GM19467 (cell line): ENCODE data around the gene MYOT.

ENCODE experiments used
- ATAC-seq: cut with Tn5 transposase; IDR thresholded peaks from one replicate; pipeline ENCODE4 v1.9.1; 2021; ENCODE audit warnings: mild to moderate bottlenecking, moderate library complexity; ENCODE audit not compliant: unreplicated experiment

The MYOT gene, protein sequence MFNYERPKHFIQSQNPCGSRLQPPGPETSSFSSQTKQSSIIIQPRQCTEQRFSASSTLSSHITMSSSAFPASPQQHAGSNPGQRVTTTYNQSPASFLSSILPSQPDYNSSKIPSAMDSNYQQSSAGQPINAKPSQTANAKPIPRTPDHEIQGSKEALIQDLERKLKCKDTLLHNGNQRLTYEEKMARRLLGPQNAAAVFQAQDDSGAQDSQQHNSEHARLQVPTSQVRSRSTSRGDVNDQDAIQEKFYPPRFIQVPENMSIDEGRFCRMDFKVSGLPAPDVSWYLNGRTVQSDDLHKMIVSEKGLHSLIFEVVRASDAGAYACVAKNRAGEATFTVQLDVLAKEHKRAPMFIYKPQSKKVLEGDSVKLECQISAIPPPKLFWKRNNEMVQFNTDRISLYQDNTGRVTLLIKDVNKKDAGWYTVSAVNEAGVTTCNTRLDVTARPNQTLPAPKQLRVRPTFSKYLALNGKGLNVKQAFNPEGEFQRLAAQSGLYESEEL

DNA sequence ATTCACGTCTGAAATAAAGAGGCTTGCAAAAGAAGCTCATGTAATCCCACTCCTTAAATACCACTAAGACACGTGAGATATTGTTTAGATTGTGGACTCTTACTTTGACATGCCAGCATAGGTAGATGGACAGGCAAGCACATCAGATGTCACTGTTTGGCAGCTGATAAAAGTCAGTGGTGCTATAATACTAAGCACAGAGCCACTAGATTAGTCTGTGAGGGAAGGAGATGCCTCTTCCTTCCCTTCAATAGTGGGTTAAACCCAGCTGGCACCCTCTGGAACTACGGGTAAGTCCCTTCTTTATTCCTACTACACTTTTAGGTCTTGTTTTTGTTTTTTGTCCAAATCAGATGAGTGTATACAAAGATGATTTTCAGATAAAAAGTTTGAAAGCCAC, at the start of gene MYOT:
Gene MYOT (plus strand): TSS at position 197 of the 400 bp plus-strand sequence. CDS start 2,792 bp downstream, outside the sequence.
- no peak for ATAC-seq

DNA sequence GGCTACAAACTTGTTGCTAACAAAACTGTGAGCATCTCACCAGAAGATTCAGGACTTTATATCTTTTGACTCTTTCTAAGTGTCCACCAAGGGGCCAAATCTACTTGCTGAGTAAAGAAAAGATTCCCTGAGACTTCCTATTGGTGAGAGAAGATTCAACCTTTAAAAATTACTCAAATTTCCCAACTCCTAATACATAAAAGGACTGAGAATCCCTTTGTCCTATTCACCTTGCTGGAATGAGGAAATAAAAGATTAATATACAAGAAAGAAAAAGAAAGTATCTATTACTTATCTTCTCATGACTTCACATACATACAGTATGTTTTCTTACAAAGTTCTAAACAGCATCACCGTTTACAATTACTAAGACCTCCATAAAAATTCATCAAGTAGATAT, 47.9 kb upstream of the MYOT start:
- ATAC-seq, result no peak

DNA sequence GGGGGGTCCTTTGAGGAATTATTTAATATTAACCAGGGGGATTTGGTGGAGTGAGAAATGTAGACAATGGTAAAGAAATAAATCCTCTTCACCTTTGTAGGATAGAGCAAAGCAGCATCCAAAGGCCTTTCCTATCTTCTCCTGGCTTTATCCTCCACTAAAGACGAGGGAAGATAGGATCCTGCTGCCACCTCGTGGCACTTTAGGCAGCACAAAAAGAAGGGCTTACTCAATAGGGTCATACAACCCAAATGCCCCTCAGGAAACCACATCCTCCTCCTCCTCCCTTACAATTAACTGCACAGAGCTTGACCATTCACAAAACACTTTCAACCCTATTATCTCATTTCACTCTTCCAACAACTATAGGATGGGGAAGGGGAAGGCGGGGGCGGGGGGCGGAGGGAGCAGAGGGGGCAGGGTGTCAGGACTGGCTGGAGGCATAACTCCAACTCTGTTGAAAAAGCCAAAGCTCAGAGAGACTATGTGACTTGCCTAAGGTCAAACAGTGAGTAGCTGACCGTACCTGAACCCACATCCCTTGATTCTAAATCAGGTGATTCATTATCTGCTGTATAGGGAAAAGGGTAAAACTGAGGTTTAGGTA, 45.4 kb upstream of the MYOT start:
- ATAC-seq, result no peak

DNA sequence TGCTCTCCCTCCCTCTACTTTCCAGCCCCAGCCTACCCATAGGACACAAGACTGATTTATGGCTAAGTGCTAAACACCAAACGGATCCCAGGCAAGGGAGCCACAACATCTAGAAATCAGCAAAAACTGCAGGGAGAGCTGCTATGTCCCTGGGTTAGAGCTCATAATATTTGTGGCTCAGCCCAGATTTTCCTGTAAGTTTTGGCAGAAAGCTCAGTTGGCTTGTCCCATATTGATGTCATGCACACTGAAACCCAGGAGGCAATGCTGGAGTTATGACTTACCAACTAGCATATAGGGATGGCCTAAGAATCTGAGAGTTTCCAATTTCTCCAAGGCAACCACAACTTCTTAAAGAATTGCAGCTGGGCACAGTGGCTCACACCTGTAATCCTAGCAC, 44.7 kb upstream of the MYOT start:
- no peak for ATAC-seq

DNA sequence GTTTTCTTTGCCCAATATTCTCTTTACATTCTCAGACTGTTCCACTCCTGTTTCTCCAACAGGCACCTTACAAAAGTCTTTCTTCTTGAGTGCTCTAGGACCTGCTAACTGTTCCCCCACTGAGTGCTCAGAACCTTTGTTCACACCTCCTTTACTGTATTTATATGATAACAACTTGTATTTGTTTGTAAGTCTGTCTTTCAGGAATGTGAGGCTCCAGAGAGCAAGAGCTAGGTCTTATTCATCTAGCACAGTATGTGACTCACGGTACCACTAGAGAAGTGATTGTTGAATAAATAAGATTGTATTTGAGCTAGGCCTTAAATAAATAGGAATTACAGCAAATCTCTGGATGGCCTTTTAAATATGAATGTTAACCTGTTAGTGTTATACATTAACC, 42.5 kb upstream of the MYOT start:
- ATAC-seq, result no peak

DNA sequence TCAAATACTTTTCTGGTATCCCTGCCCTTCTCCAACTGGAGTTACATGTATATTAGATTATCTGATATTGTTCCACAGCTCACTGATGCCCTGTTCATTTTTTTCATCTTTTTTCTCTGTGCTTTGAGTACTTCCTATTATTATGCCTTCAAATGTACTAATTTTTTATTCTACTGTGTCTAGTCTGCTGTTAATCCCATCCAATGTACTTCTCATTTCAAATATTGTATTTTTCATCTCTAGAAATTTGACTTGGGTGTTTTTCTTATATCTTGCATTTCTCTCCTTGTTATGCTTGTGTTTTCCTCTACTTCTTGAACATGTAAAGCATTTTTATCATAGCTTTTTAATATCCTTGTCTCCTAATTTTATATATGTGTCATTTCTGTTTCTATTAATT, 41.6 kb upstream of the MYOT start:
- ATAC-seq, result no peak

DNA sequence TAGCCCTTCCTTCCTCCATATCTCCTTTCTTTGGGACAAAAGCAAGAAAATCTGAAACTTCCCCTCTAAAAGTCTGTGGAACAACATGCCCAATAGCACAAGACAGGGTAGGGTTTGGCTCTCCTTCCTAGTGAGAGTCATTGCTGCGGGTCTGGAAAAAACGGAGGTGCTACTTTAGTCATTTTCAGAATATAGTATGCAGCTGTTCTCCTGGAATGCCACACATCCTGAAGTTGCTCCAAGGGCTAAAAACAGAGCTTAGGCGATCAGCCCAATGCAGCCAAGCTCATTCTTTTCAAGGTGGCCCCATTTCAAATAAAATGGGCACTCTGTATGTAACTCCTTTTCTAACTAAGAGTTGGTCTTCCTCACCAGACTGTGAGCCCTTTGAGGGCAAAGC, 39.5 kb upstream of the MYOT start:
- no peak for ATAC-seq

DNA sequence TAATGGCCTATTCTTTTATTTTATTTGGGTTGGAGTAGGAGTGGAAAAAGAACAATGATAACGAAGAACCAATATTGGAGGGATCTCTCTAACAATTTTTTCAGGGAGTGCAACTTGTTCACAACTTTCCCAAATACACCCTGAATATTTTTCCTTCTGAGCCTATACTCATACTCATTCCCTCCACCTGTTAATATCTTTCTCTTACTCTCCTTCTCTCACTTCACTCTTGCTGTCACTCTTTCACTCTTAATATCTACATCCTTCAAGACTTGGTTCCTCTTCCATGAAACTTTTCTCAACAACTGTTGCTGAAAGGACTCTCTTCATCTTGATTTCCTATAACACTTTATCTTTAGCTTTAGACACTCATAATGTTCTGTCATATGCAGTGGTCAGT, 39.0 kb upstream of the MYOT start:
- no peak for ATAC-seq

DNA sequence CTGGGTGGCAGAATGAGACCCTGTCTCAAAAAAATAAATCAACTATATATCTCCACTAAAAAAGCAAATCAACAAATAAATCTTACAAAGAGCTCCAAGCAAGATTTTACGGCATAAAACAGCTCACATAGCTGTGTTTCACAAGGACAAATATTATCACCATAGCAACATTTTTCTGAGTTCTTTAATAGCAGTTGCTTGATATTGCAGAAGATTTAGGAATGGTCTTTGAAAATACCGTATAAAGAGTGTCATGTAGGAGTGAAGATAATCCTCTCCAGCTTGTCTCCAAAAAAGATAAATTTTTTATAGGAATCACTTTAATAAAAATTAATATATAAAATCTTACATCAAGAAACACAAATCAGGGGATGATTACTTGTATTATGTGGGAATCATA, 36.6 kb upstream of the MYOT start:
- no peak for ATAC-seq

DNA sequence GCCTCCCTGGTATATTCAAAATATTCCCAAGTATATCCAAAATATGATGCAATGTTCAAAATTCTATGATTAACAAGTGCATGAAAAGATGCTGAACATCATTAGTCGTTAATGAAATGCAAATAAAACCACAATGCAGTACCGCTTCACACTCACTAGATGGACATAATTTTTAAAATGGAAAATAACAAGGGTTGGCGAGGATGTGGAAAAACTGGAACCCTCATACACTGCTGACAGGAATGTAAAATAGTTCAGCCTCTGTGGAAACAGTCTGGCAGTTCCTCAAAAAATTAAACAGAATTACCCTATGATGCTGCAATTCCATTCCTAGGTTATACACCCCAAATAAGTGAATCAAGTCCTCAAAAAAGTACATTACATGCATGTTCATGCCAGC, 36.1 kb upstream of the MYOT start:
- ATAC-seq, result no peak

DNA sequence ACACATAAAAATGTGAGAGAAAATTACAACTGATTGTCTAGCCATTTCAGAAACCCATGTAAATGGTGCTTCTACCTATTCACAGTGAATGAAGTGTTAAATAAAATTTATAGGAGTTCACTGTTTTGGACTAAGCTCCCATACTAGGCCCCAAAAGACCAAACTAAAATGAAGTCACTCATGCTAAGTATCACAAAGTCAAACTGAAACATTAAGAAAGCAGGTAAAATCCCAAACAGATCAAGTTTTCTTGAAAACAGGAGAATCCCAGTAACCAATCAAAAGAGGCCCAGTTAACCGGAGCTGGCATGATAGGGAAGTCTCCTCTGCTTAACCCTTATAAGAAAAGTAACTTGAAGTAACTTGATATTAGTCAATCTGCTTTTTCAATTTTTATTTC, 35.2 kb upstream of the MYOT start:
- no peak for ATAC-seq

DNA sequence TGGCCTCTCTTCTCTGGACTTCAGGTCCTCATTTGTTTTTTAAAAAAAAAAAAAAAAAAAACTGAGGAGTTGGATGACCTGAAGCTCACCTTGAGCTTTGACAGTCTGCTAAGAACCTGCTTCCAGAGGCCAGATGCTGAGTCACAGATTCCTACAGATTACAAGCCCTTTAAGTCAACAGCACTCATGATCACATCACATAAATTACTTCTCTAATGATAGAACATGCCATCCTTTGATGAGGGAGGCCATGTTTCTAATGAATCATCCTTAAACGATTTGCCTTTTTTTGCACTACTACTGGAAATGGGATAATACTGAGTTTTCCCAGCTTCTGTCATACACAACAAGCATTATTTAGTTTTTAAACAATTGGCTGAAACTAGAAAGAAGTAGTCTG, 34.2 kb upstream of the MYOT start:
- ATAC-seq, result no peak

DNA sequence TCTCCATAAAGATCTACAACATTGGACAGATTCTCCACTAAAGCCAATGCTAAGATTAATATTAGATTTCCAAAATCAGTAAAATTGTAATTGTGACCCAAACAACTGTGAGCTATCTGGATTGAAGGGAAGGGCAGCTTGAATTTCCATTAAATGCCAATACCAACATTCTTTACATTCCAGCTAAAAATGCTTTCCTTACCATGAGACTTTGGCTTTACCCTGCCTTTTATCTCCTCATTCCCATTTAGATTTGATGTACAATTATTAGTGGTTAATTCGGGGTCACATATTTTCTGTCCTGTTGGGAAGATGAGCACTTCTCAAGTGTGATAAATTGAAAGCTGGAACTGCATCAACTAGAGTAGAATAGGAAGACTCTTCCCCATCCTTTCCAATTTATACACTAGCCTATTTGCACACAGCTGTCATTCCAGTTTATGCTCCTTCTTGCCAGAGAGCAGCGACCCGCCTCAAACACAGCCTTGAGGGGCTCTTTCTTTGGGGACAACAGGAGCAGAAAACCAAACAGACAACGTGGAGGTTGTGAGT, 33.1 kb upstream of the MYOT start:
- ATAC-seq, result no peak

DNA sequence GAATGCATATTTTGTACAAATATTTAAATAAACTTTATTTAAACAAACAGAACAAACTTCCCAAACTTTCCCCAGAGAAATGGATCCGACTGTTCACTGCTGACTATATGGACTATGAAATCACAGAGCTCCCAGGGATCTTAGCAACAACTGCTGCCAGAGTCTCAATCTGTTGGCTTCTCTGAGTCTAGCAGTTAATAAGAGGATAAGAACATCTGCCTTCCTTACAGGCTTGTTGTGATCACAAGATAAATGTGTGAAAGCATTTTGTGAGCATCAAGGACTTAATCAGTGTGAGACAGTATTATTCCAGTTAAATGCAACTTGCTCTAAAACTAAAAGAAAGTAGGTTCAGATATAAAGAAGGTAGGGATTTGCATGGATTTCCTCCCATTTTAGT, 31.4 kb upstream of the MYOT start:
- no peak for ATAC-seq

DNA sequence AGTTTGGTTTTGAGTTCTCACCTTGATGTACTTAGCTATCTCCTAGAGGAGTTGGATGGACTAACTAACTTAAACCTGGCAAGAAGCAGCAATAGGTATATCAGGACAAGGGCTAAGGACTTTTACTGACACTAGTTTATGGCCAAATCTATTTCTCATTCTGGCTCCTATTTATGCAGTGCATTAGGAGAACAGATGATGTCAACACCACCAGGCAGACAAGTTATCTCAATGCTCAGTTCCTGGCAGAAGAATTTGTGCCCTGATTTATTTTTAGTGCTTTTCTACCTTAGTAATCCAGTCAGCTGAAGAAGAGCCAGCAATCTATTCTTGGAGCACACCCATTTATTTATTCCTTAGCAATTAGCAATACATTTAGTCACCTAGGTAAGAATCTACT, 30.7 kb upstream of the MYOT start:
- no peak for ATAC-seq

DNA sequence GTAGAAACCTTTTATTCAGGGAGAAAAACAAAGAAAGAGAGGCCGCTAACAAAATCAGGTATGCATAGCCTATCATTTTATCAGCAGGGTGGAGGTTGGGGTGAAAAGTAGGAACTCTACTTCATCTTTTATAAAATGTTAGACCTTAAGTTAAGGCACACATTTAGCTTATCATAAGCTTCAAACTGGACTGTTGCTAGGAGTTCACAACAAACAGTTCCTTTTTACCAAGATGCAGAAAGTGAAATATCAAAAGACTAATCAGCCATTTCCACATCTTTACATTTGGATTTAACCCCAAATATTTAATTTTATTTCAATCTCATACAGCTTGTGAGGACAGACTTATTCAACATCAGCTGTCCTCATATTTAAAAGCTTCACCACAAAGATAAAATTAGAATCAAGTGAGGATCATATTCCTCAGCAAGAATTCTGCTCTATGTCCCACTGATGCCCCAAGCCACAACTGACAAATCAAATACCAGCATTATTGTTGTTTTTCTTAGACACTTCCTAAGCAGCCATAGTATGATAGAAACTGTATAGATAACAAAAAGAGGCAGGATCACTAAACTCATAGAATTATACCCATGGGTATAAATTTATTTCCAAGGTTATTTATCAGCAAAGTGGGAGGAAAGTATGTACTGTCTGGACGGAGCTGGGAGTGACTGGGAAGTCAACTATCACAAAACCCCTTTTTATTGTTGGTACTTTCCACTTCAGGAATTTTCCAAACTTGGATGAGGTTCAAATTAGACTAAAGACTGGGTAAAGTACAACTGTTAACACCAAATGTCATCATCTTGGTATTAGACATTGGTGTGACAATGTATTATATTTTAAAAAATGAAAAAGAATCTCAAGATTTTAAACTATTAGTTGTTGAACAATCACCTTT, 29.9 kb upstream of the MYOT start:
- ATAC-seq, result no peak

DNA sequence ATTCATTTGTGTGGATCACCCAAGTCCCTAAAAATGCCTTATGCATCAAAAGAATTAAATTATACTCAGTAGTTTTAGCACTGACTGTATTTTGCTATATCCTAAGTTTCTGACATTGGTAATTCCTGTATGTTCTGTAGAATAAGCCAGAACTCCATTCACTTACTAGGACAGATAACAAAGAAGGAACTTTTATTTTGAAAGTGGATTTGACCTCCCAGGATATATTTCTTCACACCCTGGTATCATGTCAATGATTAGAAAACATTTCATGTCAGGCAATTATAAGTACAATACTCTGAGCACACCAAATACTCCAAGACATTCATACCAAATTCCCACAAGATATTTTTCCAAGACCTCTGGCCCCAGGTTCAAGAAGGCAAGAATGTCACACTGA, 28.7 kb upstream of the MYOT start:
- ATAC-seq, result no peak

DNA sequence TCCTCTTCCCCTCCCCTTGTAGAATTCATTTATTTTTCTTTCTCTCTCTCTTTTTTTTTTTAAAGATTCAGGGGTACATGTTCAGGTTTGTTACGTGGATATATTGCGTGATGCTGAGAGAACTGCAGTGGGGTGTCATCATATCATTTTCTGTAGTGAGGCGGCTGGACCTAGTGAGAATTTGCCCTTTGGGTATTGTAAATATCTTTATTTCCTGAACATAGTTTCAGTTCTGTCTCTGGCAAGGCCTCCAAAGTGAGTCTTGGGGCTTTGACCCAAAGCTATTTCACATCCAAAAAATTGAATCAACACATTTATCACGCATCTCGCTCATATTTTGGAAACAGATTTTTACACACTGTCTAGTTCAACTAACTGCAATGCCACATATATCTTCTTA, 25.4 kb upstream of the MYOT start:
- no peak for ATAC-seq

DNA sequence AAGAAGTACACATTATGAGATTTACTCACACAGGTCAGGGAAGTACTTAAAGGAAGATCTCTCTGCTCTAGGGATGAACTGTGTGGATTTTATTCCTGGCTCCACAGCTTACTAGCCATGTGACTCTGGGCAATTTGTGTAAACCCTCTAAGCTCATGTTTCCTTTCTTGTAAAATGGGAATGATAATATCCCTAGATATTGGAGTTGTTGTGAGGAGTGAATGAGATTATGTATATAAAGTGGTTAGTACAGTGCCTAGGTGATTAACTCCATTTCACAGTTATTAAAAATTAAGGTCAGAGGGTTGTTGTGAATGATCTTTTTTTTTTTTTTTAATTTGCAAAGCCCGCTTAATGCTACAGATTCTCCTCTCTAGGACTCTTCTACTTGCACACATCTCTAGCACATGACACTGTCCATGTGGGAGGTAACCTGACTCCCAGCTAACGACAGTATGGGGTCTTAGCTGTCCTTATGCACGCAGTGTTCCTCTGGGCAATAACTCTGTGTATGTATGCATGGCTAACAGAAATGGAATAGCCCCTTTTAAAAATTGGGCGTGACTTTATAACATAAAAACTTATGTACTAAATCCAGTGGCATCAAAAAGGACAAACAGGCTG, 23.9 kb upstream of the MYOT start:
- ATAC-seq, result no peak

DNA sequence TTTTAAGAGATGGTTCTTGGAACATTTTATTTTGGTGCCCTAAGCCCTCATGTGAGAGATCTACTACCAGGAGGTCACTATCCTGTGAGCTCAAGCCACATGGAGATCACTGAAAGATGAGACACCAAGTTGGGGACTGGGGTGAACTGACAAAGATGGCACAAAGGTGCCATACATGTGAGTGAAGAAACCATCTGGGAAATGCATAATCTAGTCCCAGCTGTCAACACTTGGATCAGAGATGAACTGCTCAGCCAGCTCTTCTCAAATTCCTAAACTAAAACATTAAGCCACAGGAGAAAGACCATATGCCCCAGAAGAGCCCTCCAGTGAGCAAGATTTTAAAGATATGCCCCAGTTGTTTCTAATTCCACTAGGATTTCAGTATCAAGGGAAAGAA, 22.2 kb upstream of the MYOT start:
- no peak for ATAC-seq

DNA sequence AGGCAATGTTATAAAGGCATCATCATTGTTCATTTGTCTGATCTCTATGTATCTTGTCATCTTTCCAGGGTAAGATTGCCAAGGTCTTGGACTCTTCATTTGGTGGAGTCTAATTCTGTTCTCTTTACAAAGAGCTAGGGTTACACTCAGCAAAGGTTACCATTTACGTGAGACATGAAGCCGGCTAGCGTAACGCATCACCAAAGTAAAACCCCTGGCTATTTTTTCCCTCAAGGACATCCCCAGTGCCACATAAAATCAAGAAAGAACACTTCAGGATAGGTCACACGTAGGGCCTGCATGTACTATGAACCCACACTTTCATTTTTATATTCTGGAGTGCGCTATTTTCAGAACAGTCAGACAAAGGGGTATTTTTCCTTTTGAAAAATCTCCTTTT, 20.0 kb upstream of the MYOT start:
- no peak for ATAC-seq
